GM12878 (cell line): ENCODE results near the gene CSTB.

Source experiments
- CBX5 ChIP-seq: sonication (generic); IDR thresholded peaks from 2 replicates; pipeline ENCODE4 v1.6.1; 2016; ENCODE audit warnings: low read depth, moderate library complexity, mild to moderate bottlenecking, inconsistent platforms
- CHD2 ChIP-seq: IDR thresholded peaks from 2 replicates; pipeline ENCODE4 v1.6.1; 2011; ENCODE audit warnings: low read depth, low read length, improper control_type of control experiment, borderline replicate concordance
- EP300 ChIP-seq, 2 experiments: fragments of 150-350 bp in 1 of 2; IDR thresholded peaks; 2 replicates each; pipeline ENCODE4 v1.6.1; 2011 to 2012; ENCODE audit warnings: low read depth in 2 of 2, low read length in 2 of 2, borderline replicate concordance in 1 of 2, improper control_type of control experiment in 1 of 2, inconsistent platforms in 1 of 2; ENCODE audit not compliant: control insufficient read depth in 1 of 2
- ETV6 ChIP-seq, 2 experiments: fragments of 450-650 bp in 1 of 2; IDR thresholded peaks in 1 of 2; conservative IDR thresholded peaks in 1 of 2; 2 replicates each; pipeline ENCODE4 v1.6.1; 2014; ENCODE audit warnings: antibody characterized with exemption in 1 of 2, borderline replicate concordance in 1 of 2, low read depth in 1 of 2, mild to moderate bottlenecking in 1 of 2, moderate library complexity in 1 of 2
- EZH2 ChIP-seq: IDR thresholded peaks from 2 replicates; pipeline ENCODE4 v1.6.1; 2012; ENCODE audit warnings: low read depth, mild to moderate bottlenecking, control low read depth, inconsistent platforms, low read length, borderline replicate concordance; ENCODE audit not compliant: control insufficient read depth
- HDAC2 ChIP-seq: fragments of 200-600 bp; sonication (generic); IDR thresholded peaks from 2 replicates; pipeline ENCODE4 v1.6.1; 2017
- KDM1A ChIP-seq: fragments of 200-600 bp; sonication (generic); IDR thresholded peaks from 2 replicates; pipeline ENCODE4 v1.6.1; 2016; ENCODE audit warnings: borderline replicate concordance
- NFXL1 ChIP-seq: fragments of 450-650 bp; IDR thresholded peaks from 2 replicates; pipeline ENCODE4 v1.6.1; 2017; ENCODE audit warnings: antibody characterized with exemption, mild to moderate bottlenecking, borderline replicate concordance
- POLR2A ChIP-seq: IDR thresholded peaks from 2 replicates; pipeline ENCODE4 v1.6.1; 2011; ENCODE audit warnings: low read depth, mild to moderate bottlenecking, low read length
- POLR2AphosphoS5 ChIP-seq: IDR thresholded peaks from 2 replicates; pipeline ENCODE4 v1.6.1; 2011; ENCODE audit warnings: mild to moderate bottlenecking, low read length, inconsistent platforms
- RBBP5 ChIP-seq: fragments of 200-600 bp; sonication (generic); conservative IDR thresholded peaks from 2 replicates; pipeline ENCODE4 v1.6.1; 2016
- TF ChIP-seq, protein P1 (sequence below), 3 experiments: IDR thresholded peaks in 2 of 3; conservative IDR thresholded peaks in 1 of 3; 2 replicates each; pipeline ENCODE4 v1.5.1; 2011; ENCODE audit warnings: low read depth in 3 of 3, low read length in 3 of 3, mild to moderate bottlenecking in 3 of 3, control low read depth in 2 of 3, moderate library complexity in 2 of 3, inconsistent platforms in 1 of 3, mixed read lengths in 1 of 3; ENCODE audit not compliant: control insufficient read depth in 2 of 3, insufficient read depth in 1 of 3; ENCODE audit errors: extremely low read depth in 1 of 3

DNA sequence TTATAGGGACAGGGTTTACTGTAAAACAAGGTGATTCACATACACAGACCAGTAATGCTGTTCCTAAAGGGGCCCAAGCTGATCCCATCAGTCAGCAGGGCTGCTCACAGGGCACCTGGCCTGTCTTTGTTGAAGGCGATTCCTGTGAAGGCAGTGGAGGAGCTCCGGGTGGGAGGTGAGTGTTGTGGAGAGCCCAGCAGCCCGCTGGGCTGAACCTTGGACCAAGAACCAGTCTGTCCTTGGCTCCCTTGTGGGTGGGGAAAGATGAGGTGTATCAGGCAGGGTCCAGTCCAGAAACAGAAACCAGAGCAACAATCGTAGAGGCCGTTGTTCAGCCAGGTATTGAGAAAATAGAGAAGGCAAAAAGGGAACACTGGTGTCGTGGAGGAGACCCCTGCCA lies 44.6 kb downstream of the CSTB start:
- no peak for TF ChIP-seq POLR2AphosphoS5
- TF ChIP-seq EP300 (IDR thresholded peaks at IDR 0.05; ENCODE audit: borderline replicate concordance in 1 of 2, control insufficient read depth in 1 of 2, low read depth in 2 of 2, low read length in 2 of 2) = no peak
- TF ChIP-seq, protein P1, sequence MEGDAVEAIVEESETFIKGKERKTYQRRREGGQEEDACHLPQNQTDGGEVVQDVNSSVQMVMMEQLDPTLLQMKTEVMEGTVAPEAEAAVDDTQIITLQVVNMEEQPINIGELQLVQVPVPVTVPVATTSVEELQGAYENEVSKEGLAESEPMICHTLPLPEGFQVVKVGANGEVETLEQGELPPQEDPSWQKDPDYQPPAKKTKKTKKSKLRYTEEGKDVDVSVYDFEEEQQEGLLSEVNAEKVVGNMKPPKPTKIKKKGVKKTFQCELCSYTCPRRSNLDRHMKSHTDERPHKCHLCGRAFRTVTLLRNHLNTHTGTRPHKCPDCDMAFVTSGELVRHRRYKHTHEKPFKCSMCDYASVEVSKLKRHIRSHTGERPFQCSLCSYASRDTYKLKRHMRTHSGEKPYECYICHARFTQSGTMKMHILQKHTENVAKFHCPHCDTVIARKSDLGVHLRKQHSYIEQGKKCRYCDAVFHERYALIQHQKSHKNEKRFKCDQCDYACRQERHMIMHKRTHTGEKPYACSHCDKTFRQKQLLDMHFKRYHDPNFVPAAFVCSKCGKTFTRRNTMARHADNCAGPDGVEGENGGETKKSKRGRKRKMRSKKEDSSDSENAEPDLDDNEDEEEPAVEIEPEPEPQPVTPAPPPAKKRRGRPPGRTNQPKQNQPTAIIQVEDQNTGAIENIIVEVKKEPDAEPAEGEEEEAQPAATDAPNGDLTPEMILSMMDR (IDR thresholded peaks at IDR 0.05 in 2 of 3, conservative IDR thresholded peaks at IDR 0.05 in 1 of 3; ENCODE audit: control insufficient read depth in 2 of 3, extremely low read depth in 1 of 3, insufficient read depth in 1 of 3, low read depth in 3 of 3, low read length in 3 of 3) = no peak
- TF ChIP-seq ETV6 (conservative IDR thresholded peaks at IDR 0.05 in 1 of 2, IDR thresholded peaks at IDR 0.05 in 1 of 2; ENCODE audit: borderline replicate concordance in 1 of 2, low read depth in 1 of 2) = no peak
- TF ChIP-seq EZH2 = no peak
- TF ChIP-seq HDAC2 = no peak
- TF ChIP-seq NFXL1 = no peak
- TF ChIP-seq CBX5 = no peak
- no peak for TF ChIP-seq CHD2
- no peak for TF ChIP-seq POLR2A
- no peak for TF ChIP-seq RBBP5
- TF ChIP-seq KDM1A = no peak
